A549 (cell line): ENCODE results near the gene NSUN7. TPM values are rescaled to one million over a fixed set of nuclear protein-coding genes. Genes with fewer than 3 reads are reported as not detected.

Experiments
- ATAC-seq, 2 experiments: fragments of 200-7000 bp in 1 of 2; fragments of >200 bp in 1 of 2; cut with Nextera tagmentation in 1 of 2; cut with Tn5 transposase in 1 of 2; 3 replicates each; pipeline versions ENCODE4 v1.8.0 to v1.9.1; 2018 to 2020; ENCODE audit warnings: mild to moderate bottlenecking in 1 of 2, moderate library complexity in 1 of 2
- CTCF ChIA-PET: fragments of 300-600 bp; sonication (Branson Sonifier 250); formaldehyde crosslinking; extraction: SDS; loops from one replicate; lab custom pipeline; 2021; ENCODE audit warnings: antibody characterized with exemption, inconsistent platforms; lab: Yijun Ruan, JAX
- POLR2A ChIA-PET: fragments of 350-600 bp; formaldehyde crosslinking; extraction: SDS; loops from one replicate; lab custom pipeline; 2021; ENCODE audit warnings: antibody characterized with exemption, inconsistent platforms; lab: Yijun Ruan, JAX
- DNase-seq, 2 experiments: peaks; one replicate each; pipeline versions ENCODE4 v3.0.0 to v3.0.0-alpha.2; 2011 to 2016; ENCODE audit warnings: low read depth in 1 of 2, low spot score in 1 of 2
- FAIRE-seq: peaks from 2 replicates; lab custom pipeline; 2011; peaks lifted over from hg19 to GRCh38; lab: Jason Lieb, UNC
- H3K27ac ChIP-seq, 2 experiments: fragments of >200 bp; sonication (Bioruptor Twin); formaldehyde crosslinking; 3 replicates each; pipeline ENCODE4 v1.5.1; 2016 to 2017
- H3K4me1 ChIP-seq: fragments of >200 bp; sonication (Bioruptor Twin); formaldehyde crosslinking; 3 replicates; pipeline ENCODE4 v1.6.1; 2016
- H3K4me2 ChIP-seq: fragments of >200 bp; sonication (Bioruptor Twin); formaldehyde crosslinking; 3 replicates; pipeline ENCODE4 v1.6.1; 2016
- H3K4me3 ChIP-seq: fragments of >200 bp; sonication (Bioruptor Twin); formaldehyde crosslinking; 3 replicates; pipeline ENCODE4 v1.5.1; 2016
- H3K9me3 ChIP-seq: fragments of >200 bp; sonication (Bioruptor Twin); formaldehyde crosslinking; 3 replicates; pipeline ENCODE4 v1.6.1; 2016
- ATOH8 ChIP-seq: fragments of 250-450 bp; sonication (Bioruptor Pico); IDR thresholded peaks from 2 replicates; pipeline ENCODE4 v1.5.0; 2020; ENCODE audit warnings: low read depth, mild to moderate bottlenecking, moderate library complexity
- CEBPB ChIP-seq, 2 experiments: fragments of >200 bp in 1 of 2; sonication (Bioruptor Twin) in 1 of 2; formaldehyde crosslinking in 1 of 2; IDR thresholded peaks; 2 replicates each; pipeline ENCODE4 v1.6.1; 2012 to 2016
- E2F6 ChIP-seq: IDR thresholded peaks from 2 replicates; pipeline ENCODE4 v1.6.1; 2012; ENCODE audit warnings: low read depth, borderline replicate concordance
- ELK1 ChIP-seq: fragments of 150-350 bp; IDR thresholded peaks from 2 replicates; pipeline ENCODE4 v1.6.1; 2014; ENCODE audit warnings: low read depth, mild to moderate bottlenecking, low read length
- ESRRA ChIP-seq: fragments of 150-350 bp; IDR thresholded peaks from 2 replicates; pipeline ENCODE4 v1.6.1; 2014; ENCODE audit warnings: mild to moderate bottlenecking, low read length, borderline replicate concordance
- HEYL ChIP-seq: fragments of 250-450 bp; sonication (Bioruptor Pico); IDR thresholded peaks from 2 replicates; pipeline ENCODE4 v1.8.0; 2021; ENCODE audit warnings: mild to moderate bottlenecking, moderate library complexity
- HMGXB4 ChIP-seq: fragments of 250-450 bp; sonication (Bioruptor Pico); IDR thresholded peaks from 2 replicates; pipeline ENCODE4 v1.5.0; 2021; ENCODE audit warnings: mild to moderate bottlenecking, moderate library complexity, borderline replicate concordance
- KDM1A ChIP-seq: fragments of 200-600 bp; sonication (generic); IDR thresholded peaks from 2 replicates; pipeline ENCODE4 v1.6.1; 2016; ENCODE audit warnings: low read depth, mild to moderate bottlenecking
- KDM5A ChIP-seq: fragments of 200-600 bp; sonication (generic); IDR thresholded peaks from 2 replicates; pipeline ENCODE4 v1.6.1; 2016; ENCODE audit warnings: antibody characterized with exemption, mild to moderate bottlenecking
- MAFK ChIP-seq: fragments of 450-650 bp; IDR thresholded peaks from 2 replicates; pipeline ENCODE4 v1.6.1; 2014; ENCODE audit not compliant: partially characterized antibody
- MAZ ChIP-seq: fragments of 150-350 bp; IDR thresholded peaks from 2 replicates; pipeline ENCODE4 v1.6.1; 2014; ENCODE audit warnings: antibody characterized with exemption, low read depth, low read length, borderline replicate concordance
- NPAS2 ChIP-seq: fragments of 250-450 bp; sonication (Bioruptor Pico); IDR thresholded peaks from 2 replicates; pipeline ENCODE4 v1.8.0; 2022; ENCODE audit warnings: mild to moderate bottlenecking, moderate library complexity, borderline replicate concordance
- NR3C1 ChIP-seq: fragments of >200 bp; sonication (Bioruptor Twin); formaldehyde crosslinking; IDR thresholded peaks from 3 replicates; pipeline ENCODE4 v1.6.1; 2017
- POLR2AphosphoS2 ChIP-seq: conservative IDR thresholded peaks from 2 replicates; pipeline ENCODE4 v1.6.1; 2012; ENCODE audit warnings: low read length, improper control_type of control experiment, inconsistent platforms
- REST ChIP-seq: fragments of 200-600 bp; sonication (generic); IDR thresholded peaks from 2 replicates; pipeline ENCODE4 v1.6.1; 2016; ENCODE audit warnings: antibody characterized with exemption, mild to moderate bottlenecking, moderate library complexity
- RFX5 ChIP-seq: fragments of 450-650 bp; IDR thresholded peaks from 2 replicates; pipeline ENCODE4 v1.7.1; 2014; ENCODE audit warnings: antibody characterized with exemption, mild to moderate bottlenecking, moderate library complexity
- USF2 ChIP-seq: fragments of 450-650 bp; IDR thresholded peaks from 2 replicates; pipeline ENCODE4 v1.6.1; 2014; ENCODE audit warnings: antibody characterized with exemption
- ZC3H11A ChIP-seq: fragments of 450-650 bp; IDR thresholded peaks from 2 replicates; pipeline ENCODE4 v1.6.1; 2014; ENCODE audit warnings: antibody characterized with exemption, mild to moderate bottlenecking
- ZFP36 ChIP-seq: fragments of 450-650 bp; IDR thresholded peaks from 2 replicates; pipeline ENCODE4 v1.6.1; 2014; ENCODE audit warnings: borderline replicate concordance; ENCODE audit not compliant: partially characterized antibody
- ZSCAN20 ChIP-seq: fragments of 250-450 bp; sonication (Bioruptor Pico); IDR thresholded peaks from 2 replicates; pipeline ENCODE4 v1.8.0; 2022; ENCODE audit warnings: mild to moderate bottlenecking, moderate library complexity
- WGBS: methylation state at CpG from one replicate; pipeline ENCODE4 v1.1.6; 2017; ENCODE audit errors: missing lambda C conversion rate; 5-methylcytosine and 5-hydroxymethylcytosine counted together
- polyA plus RNA-seq, 4 experiments: library from polyadenylated mRNA; depleted of rRNA in 3 of 4; stranded (reverse); fragments of >200 nt; fragmentation: RNase III in 1 of 4; extraction: RNeasy Plus Mini Kit Qiagen cat#74134 plus additional on column Dnase treatment in 1 of 4; gene quantifications; 2 replicates in 3 of 4; 3 replicates in 1 of 4; pipeline ENCODE4 v1.2.3, GENCODE V29; 2011 to 2017

The NSUN7 gene
- polyA plus RNA-seq, 2 of the 4 experiments (the other 2 are of a cell fraction) = 0.65 to 1.4 TPM

- Histone ChIP-seq H3K4me1 (peaks cover 6% of the 10 kb centered on the region; the same call in 1 of the 3 replicates), H3K27ac (no peak overlapping the region), H3K4me3 (no peak overlapping the region), H3K9me3 (no peaks in the 10 kb centered on the region), H3K4me2 (no peak overlapping the region)
- ChIA-PET POLR2A (no interaction called here), CTCF (interaction anchor here (0.7 to 1.0 kb wide), 2 partner anchors 11 to 601 kb away, joined by 3 to 4 read pairs; no protein-coding TSS in a partner anchor)
- ATAC-seq (no peak), DNase-seq (no peak), FAIRE-seq (no peak)
- TF ChIP-seq USF2 (no peak), ZFP36 (no peak), KDM5A (no peak)
- 77% methylated on average over 5 of the region's 5 CpGs for WGBS
Observed at GRCh38 chr4:40730091-40730679, 19.6 kb upstream of the NSUN7 start.

- no peak for FAIRE-seq
- no peak for ATAC-seq
- no peaks in the 10 kb centered on the region for H3K9me3 ChIP-seq
- H3K27ac ChIP-seq = no peak overlapping the region
- no peak for TF ChIP-seq MAFK
- TF ChIP-seq NR3C1 = no peak
- no peak for TF ChIP-seq KDM1A
- no peak for TF ChIP-seq ZSCAN20
- no peak for TF ChIP-seq ELK1
- TF ChIP-seq ATOH8 = no peak
- no peak for TF ChIP-seq RFX5
- no peak for TF ChIP-seq MAZ
- TF ChIP-seq CEBPB (IDR thresholded peaks at IDR 0.05) = no peak
- no peak for TF ChIP-seq E2F6
- TF ChIP-seq ESRRA = no peak
- TF ChIP-seq HMGXB4 (CRISPR knock-in tag) = no peak
- TF ChIP-seq POLR2AphosphoS2 = no peak
- no peak for TF ChIP-seq NPAS2 (CRISPR knock-in tag)
- no peak for TF ChIP-seq ZC3H11A
- no peak for TF ChIP-seq REST
- TF ChIP-seq HEYL = no peak
- ChIA-PET CTCF (no interaction called here), POLR2A (no interaction called here)
- no peak overlapping the region for H3K4me2 ChIP-seq
- DNase-seq = no peak
- no peak overlapping the region for H3K4me3 ChIP-seq
- H3K4me1 ChIP-seq = peaks cover 6% of the 10 kb centered on the region; the same call in 1 of the 3 replicates
Observed at GRCh38 chr4:40731361-40731760, 18.4 kb upstream of the NSUN7 start.
